Neutrophil (primary cell): ENCODE results near the gene KRTAP29-1.

Experiments
- H3K27ac ChIP-seq: fragments of 200-600 bp; sonication (generic); 2 replicates; pipeline ENCODE4 v1.5.1; 2016; ENCODE audit warnings: mild to moderate bottlenecking, moderate library complexity
- H3K27me3 ChIP-seq: fragments of 200-600 bp; sonication (generic); 2 replicates; pipeline ENCODE4 v1.6.0; 2016; ENCODE audit warnings: mild to moderate bottlenecking
- H3K36me3 ChIP-seq: fragments of 200-600 bp; sonication (generic); 2 replicates; pipeline ENCODE4 v1.5.1; 2017
- H3K4me1 ChIP-seq, 2 experiments: fragments of 200-600 bp in 1 of 2; sonication (generic) in 1 of 2; 1 replicate in 1 of 2; 2 replicates in 1 of 2; pipeline versions ENCODE4 v1.5.1 to v1.6.1; 2013 to 2016; ENCODE audit warnings: low read depth in 1 of 2, low read length in 1 of 2, mild to moderate bottlenecking in 1 of 2, moderate library complexity in 1 of 2; ENCODE audit not compliant: control insufficient read depth in 1 of 2, insufficient read depth in 1 of 2
- H3K4me3 ChIP-seq, 2 experiments: fragments of 200-600 bp in 1 of 2; sonication (generic) in 1 of 2; 1 replicate in 1 of 2; 2 replicates in 1 of 2; pipeline ENCODE4 v1.5.1; 2013 to 2016; ENCODE audit warnings: low read depth in 1 of 2, low read length in 1 of 2, mild to moderate bottlenecking in 1 of 2, moderate library complexity in 1 of 2
- H3K9me3 ChIP-seq: fragments of 200-600 bp; sonication (generic); 2 replicates; pipeline ENCODE4 v1.5.1; 2016
- CTCF ChIP-seq: fragments of 200-600 bp; sonication (generic); IDR thresholded peaks from 2 replicates; pipeline ENCODE4 v1.5.1; 2016; ENCODE audit warnings: antibody characterized with exemption

Gene KRTAP29-1

GRCh38 chr17:41318231-41318630 is 15.6 kb upstream of the KRTAP29-1 start:
- Histone ChIP-seq H3K9me3 (no peaks in the 10 kb centered on the region), H3K4me1 (no peaks in the 10 kb centered on the region), H3K4me3 (no peak overlapping the region), H3K27ac (no peak overlapping the region), H3K27me3 (no peaks in the 10 kb centered on the region), H3K36me3 (no peaks in the 10 kb centered on the region)
- no peak for TF ChIP-seq CTCF

DNA sequence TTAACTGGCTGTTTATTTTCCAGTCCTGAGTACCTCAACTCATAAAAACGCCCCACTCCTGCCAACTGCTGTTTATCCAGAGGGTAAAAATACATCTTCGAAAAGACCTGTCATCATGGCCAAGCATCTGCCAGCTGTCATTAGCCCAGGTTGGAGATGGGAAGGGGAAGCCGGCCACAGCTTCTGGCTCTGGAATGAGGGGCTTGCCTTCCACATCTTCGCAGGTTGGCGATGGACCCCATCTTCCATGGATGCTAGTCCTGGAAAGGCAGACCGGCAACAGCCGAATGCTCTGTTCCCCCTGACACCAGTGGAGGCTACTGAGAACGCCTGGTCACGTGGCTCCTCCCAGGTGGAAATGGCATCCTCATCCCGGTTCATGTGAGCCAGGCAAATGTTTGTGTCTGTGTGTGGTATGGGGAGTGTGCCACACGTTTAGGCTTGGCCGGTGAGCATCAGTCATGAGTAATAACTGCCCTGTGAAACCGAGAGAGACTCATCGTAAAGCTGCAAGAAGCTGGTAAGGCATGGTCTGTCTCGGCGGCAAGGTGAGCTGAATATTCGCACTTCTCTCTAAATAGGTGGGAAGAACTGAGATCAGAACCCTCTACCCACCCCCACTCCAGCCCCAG is 13.3 kb upstream of the KRTAP29-1 start:
- H3K27me3 ChIP-seq, result no peaks in the 10 kb centered on the region
- no peaks in the 10 kb centered on the region for H3K9me3 ChIP-seq
- H3K4me3 ChIP-seq, result no peak overlapping the region
- H3K36me3 ChIP-seq, result no peaks in the 10 kb centered on the region
- H3K27ac ChIP-seq, result no peak overlapping the region
- TF ChIP-seq CTCF, result no peak
- no peaks in the 10 kb centered on the region for H3K4me1 ChIP-seq

DNA sequence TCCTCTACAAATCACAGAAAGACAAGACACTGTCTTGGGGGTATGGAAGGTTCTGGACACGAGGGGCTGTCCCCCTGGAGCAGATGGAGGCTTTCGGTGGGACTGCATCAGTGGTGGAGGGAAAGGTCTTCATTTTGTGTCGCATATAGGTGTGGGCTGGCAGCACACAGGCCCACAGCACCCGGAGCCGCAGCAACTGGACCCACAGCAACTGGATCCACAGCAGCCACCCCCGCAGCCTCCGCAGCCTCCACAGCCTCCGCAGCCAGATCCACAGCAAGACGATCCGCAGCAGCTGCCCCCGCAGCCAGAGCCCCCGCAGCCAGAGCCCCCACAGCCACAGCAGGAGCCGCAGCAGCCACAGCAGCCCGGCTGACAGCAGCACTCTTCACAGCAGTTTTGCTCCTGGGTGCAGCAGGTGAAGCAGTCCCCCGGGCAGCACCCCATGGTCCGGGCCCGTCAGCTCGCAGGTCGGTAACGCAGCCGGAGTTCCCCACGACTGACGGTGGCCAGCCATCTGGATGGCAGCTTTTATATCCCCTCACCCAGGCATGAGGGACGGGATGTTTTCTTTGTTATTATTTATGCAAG is 12.6 kb upstream of the KRTAP29-1 start, which contains the start of gene KRTAP17-1:
Gene KRTAP17-1, minus strand, starts transcription at position 507 of the 591 bp plus-strand sequence. Its CDS starts 60 bp downstream, at position 447.
- H3K27ac ChIP-seq, result no peak within 1 kb of the TSS
- no peak for TF ChIP-seq CTCF
- H3K4me3 ChIP-seq, result no peak within 1 kb of the TSS

GRCh38 chr17:41311111-41311510 is 8.5 kb upstream of the KRTAP29-1 start:
- no peak overlapping the region for H3K4me3 ChIP-seq
- H3K4me1 ChIP-seq, result peaks cover 32 to 33% of the 10 kb centered on the region in 2 experiments
- H3K27me3 ChIP-seq, result no peaks in the 10 kb centered on the region
- H3K36me3 ChIP-seq, result no peaks in the 10 kb centered on the region
- no peak overlapping the region for H3K27ac ChIP-seq
- H3K9me3 ChIP-seq, result no peaks in the 10 kb centered on the region
- no peak for TF ChIP-seq CTCF

More for the DNA sequence above, 12.6 kb upstream of the KRTAP29-1 start, which contains the start of gene KRTAP17-1:
- no peaks in the 10 kb centered on the region for H3K27me3 ChIP-seq
- H3K4me1 ChIP-seq, result no peaks in the 10 kb centered on the region
- H3K9me3 ChIP-seq, result no peaks in the 10 kb centered on the region
- H3K36me3 ChIP-seq, result no peaks in the 10 kb centered on the region

GRCh38 chr17:41308918-41309359 is 6.3 kb upstream of the KRTAP29-1 start, which contains the start of gene KRTAP16-1:
KRTAP16-1 (minus strand) TSS chr17:41309309; CDS start chr17:41309253, 56 bp downstream.
- Histone ChIP-seq H3K4me1 (peaks cover 32 to 33% of the 10 kb centered on the region in 2 experiments), H3K27ac (peak within 1 kb of the TSS; percentile 91), H3K4me3 (peak within 1 kb of the TSS; percentile 68 to 69), H3K9me3 (no peaks in the 10 kb centered on the region), H3K27me3 (no peaks in the 10 kb centered on the region), H3K36me3 (no peaks in the 10 kb centered on the region)
- TF ChIP-seq CTCF, result no peak
